T-helper 1 cell treated with Interleukin-12 subunit alpha and Interleukin-12 subunit beta and Interleukin-4 antibody, amounts not matched to agents 30 μg/mL and 1 μg/mL, for 36 hours (primary cell): ENCODE results near the gene CASP2.

Experiments used
- H3K27ac Mint-ChIP-seq: one replicate; pipeline ENCODE4 v1.8.0; 2021; ENCODE audit warnings: mild to moderate bottlenecking, mixed read lengths
- H3K27me3 Mint-ChIP-seq: one replicate; pipeline ENCODE4 v1.8.0; 2021; ENCODE audit warnings: low read depth, mixed read lengths
- H3K36me3 Mint-ChIP-seq: one replicate; pipeline ENCODE4 v1.8.0; 2021; ENCODE audit warnings: low read depth, mixed read lengths
- H3K4me1 Mint-ChIP-seq: one replicate; pipeline ENCODE4 v1.8.0; 2021; ENCODE audit warnings: low read depth, mixed read lengths
- H3K4me3 Mint-ChIP-seq: one replicate; pipeline ENCODE4 v1.8.0; 2021; ENCODE audit warnings: mild to moderate bottlenecking, moderate library complexity, mixed read lengths
- H3K9me3 Mint-ChIP-seq: one replicate; pipeline ENCODE4 v1.8.0; 2021; ENCODE audit warnings: mixed read lengths

CASP2 gene

DNA sequence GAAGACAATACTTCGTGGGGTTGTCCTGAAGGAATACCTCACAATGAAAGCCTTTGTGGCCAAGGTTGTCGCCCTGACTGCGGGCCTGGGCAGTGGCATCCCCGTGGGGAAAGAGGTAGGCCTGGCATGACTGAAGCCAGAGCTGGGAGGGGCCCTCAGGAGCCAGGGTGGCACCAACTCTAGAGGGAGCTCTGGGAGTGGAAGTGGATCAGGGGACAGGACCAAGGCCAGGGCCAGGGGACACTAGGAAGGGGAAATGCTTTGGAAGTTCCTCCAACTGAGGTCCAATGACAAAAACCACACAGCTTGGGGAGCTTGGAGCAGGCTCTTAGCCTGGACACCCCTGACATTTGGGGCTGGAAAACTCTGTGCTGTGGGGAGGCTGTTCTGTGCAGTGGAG, 33.6 kb downstream of the CASP2 start:
- H3K36me3 Mint-ChIP-seq = peaks cover 3% of the 10 kb centered on the region
- H3K27ac Mint-ChIP-seq = no peak overlapping the region
- H3K9me3 Mint-ChIP-seq = no peaks in the 10 kb centered on the region
- H3K4me3 Mint-ChIP-seq = no peak overlapping the region
- H3K27me3 Mint-ChIP-seq = peaks cover 25% of the 10 kb centered on the region
- peaks cover 22% of the 10 kb centered on the region for H3K4me1 Mint-ChIP-seq

GRCh38 chr7:143322760-143323633, 34.8 kb downstream of the CASP2 start:
- Mint-ChIP-seq H3K27me3 (peaks cover 22% of the 10 kb centered on the region), H3K27ac (peak overlapping the region; percentile 11), H3K36me3 (peaks cover 3% of the 10 kb centered on the region), H3K4me1 (peaks cover 19% of the 10 kb centered on the region), H3K4me3 (no peak overlapping the region), H3K9me3 (no peaks in the 10 kb centered on the region)

- H3K9me3 Mint-ChIP-seq = no peaks in the 10 kb centered on the region
- no peak overlapping the region for H3K4me3 Mint-ChIP-seq
- peak overlapping the region; percentile 11 for H3K27ac Mint-ChIP-seq
- peaks cover 3% of the 10 kb centered on the region for H3K36me3 Mint-ChIP-seq
- H3K27me3 Mint-ChIP-seq = peaks cover 21% of the 10 kb centered on the region
- H3K4me1 Mint-ChIP-seq = peaks cover 19% of the 10 kb centered on the region
Observed at GRCh38 chr7:143323653-143324052, 35.5 kb downstream of the CASP2 start.

DNA sequence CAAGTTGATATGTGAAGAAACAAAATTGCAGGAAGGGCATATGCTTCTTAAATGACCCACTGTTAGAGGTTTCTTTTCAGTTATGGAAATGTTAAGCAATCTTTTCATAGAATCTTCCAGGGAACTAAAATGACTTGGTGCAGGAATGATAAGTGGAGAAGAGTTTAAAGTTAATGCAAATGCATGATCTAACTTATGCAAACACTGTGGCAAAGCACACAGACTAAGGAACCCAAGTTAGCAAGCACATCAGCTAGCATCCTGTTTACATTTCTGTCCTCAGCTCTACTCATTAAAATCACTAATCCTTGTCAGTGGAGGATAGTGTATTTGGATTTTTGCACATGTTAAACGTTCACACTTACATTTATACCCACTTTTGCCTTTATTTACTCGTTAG, 37.1 kb downstream of the CASP2 start:
- peaks cover 3% of the 10 kb centered on the region for H3K36me3 Mint-ChIP-seq
- peaks cover 19% of the 10 kb centered on the region for H3K4me1 Mint-ChIP-seq
- H3K4me3 Mint-ChIP-seq = peak overlapping the region; percentile 35
- peak overlapping the region; percentile 64 for H3K27ac Mint-ChIP-seq
- peaks cover 14% of the 10 kb centered on the region for H3K27me3 Mint-ChIP-seq
- no peaks in the 10 kb centered on the region for H3K9me3 Mint-ChIP-seq

GRCh38 chr7:143327903-143328302, 39.8 kb downstream of the CASP2 start:
- peaks cover 3% of the 10 kb centered on the region for H3K36me3 Mint-ChIP-seq
- peaks cover 22% of the 10 kb centered on the region for H3K27me3 Mint-ChIP-seq
- no peaks in the 10 kb centered on the region for H3K9me3 Mint-ChIP-seq
- no peak overlapping the region for H3K27ac Mint-ChIP-seq
- no peak overlapping the region for H3K4me3 Mint-ChIP-seq
- peaks cover 17% of the 10 kb centered on the region for H3K4me1 Mint-ChIP-seq

DNA sequence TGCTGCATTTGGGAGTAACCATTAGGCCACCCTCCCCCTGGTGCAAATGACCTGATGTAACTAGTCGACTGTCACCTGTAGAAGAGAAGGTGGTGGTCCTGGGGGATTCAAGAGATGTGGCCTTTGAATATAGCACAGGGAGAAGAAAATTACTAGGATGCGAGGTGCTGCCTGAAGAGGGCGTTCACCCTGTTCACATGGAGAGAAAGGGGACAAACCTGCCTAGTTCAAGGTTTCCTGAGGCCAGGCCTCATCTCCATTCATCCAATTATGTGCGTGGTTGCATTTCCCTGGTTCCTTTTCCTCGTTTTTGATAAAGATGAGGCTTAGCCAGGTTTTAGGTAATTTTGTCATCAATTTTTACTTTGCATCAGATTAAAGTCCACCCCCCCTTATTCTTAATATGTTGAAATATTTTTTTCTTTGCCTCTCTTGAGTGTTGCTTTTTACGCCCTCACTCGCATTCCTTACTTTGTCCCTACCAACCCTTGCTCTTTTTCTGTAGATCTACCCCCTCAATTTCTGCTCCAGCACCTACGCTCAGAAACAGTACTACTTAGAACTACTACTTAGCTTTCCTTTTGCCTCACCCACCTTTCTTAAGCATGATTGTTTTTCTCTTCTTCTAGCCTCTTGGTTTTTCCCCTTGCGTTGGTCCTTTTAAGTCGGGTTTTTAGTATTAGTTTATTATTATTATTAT, 41.5 kb downstream of the CASP2 start:
- peaks cover 3% of the 10 kb centered on the region for H3K36me3 Mint-ChIP-seq
- no peaks in the 10 kb centered on the region for H3K9me3 Mint-ChIP-seq
- peaks cover 30% of the 10 kb centered on the region for H3K27me3 Mint-ChIP-seq
- H3K4me3 Mint-ChIP-seq = no peak overlapping the region
- H3K4me1 Mint-ChIP-seq = peaks cover 14% of the 10 kb centered on the region
- H3K27ac Mint-ChIP-seq = no peak overlapping the region

DNA sequence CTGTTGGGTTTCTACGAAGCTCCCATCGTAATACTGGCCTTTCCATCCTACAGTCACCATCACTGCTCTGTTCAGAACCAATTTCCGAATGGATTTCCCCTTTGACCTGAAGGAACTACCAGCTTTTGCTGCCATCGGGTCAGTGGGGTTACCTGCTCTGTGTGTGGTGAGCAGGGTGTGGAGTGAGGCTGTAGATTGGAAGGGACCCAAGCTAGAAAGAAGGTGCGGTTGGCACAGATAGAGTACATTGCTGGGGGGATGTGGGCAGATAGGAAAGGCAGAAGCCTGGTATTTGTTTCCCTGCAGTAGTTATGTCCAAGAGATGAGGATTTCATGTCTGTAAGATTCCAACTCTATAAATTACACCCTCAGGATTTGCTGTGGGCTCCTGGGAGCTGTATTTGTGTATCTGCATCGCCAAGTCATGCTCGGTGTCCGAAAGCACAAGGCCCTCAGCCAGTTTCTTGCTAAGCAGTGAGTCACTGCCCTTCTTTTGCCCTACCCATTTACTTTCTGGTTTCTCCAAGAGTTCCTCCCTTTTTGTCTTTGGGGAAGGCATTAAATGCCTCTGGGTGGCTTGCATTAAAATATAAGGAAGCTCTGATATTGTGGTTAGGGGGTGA, 43.1 kb downstream of the CASP2 start:
- Mint-ChIP-seq H3K36me3 (no peaks in the 10 kb centered on the region), H3K9me3 (no peaks in the 10 kb centered on the region), H3K27ac (no peak overlapping the region), H3K27me3 (peaks cover 39% of the 10 kb centered on the region), H3K4me1 (peaks cover under 1% of the 10 kb centered on the region), H3K4me3 (no peak overlapping the region)

DNA sequence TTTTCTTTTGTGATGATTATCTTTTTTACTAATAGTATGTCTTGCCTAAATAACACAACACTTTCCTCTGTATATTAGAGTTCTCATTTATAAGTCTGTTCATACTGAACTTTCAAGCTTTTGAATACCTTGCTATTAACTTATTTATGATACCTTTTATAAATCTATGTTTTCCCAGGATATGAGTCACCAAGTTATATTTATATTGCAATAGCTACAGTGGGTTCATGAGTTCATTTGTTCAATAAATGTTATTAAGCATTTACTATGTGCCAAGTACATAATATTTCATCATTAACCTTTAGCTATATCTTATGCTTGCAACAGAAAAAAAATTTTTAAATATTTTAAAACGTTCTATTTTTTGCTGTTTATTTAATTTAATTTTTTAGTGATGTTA, 46.1 kb downstream of the CASP2 start:
- Mint-ChIP-seq H3K27me3 (peaks cover 55% of the 10 kb centered on the region), H3K36me3 (no peaks in the 10 kb centered on the region), H3K9me3 (no peaks in the 10 kb centered on the region), H3K4me1 (no peaks in the 10 kb centered on the region), H3K27ac (no peak overlapping the region), H3K4me3 (no peak overlapping the region)

- Mint-ChIP-seq H3K27me3 (peaks cover 64% of the 10 kb centered on the region), H3K27ac (no peak overlapping the region), H3K36me3 (no peaks in the 10 kb centered on the region), H3K4me3 (no peak overlapping the region), H3K9me3 (no peaks in the 10 kb centered on the region), H3K4me1 (no peaks in the 10 kb centered on the region)
Observed at GRCh38 chr7:143337216-143337615, 49.1 kb downstream of the CASP2 start.

DNA sequence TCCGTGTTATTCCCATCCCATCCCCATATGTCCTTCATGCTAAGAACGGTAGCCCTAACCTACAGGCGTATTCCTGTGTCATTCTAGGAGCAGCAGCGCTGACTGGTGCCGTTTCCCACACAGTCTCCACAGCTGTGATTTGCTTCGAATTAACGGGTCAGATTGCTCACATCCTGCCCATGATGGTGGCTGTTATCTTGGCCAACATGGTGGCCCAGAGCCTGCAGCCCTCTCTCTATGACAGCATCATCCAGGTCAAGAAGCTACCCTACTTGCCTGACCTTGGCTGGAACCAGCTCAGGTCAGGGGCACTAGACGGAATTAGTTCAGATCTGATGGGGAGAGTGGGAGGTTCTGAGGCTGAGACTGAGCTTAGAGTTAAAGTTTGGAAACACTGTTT, 53.7 kb downstream of the CASP2 start:
- H3K27me3 Mint-ChIP-seq = peaks cover 43% of the 10 kb centered on the region
- peaks cover 8% of the 10 kb centered on the region for H3K4me1 Mint-ChIP-seq
- no peaks in the 10 kb centered on the region for H3K36me3 Mint-ChIP-seq
- no peaks in the 10 kb centered on the region for H3K9me3 Mint-ChIP-seq
- H3K27ac Mint-ChIP-seq = no peak overlapping the region
- no peak overlapping the region for H3K4me3 Mint-ChIP-seq

DNA sequence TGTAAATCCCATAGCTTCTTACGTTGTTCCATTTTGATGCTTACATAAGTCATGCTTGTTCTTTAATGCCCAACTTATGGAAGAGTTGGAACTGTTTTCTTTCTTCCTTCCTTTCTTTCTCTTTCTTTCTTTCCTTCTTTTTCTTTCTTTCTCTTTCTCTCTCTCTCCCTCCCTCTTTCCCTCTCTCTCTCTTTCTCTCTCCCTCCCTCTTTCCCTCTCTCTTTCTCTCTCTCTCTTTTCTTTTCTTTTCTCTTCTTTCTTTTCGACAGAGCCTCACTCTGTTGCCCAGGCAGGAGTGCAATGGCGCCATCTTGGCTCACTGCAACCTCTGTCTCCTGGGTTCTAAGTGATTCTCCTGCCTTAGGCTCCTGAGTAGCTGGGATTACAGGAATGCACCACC, 55.4 kb downstream of the CASP2 start:
- H3K36me3 Mint-ChIP-seq = no peaks in the 10 kb centered on the region
- peaks cover 47% of the 10 kb centered on the region for H3K27me3 Mint-ChIP-seq
- H3K4me1 Mint-ChIP-seq = peaks cover 8% of the 10 kb centered on the region
- no peaks in the 10 kb centered on the region for H3K9me3 Mint-ChIP-seq
- H3K27ac Mint-ChIP-seq = no peak overlapping the region
- no peak overlapping the region for H3K4me3 Mint-ChIP-seq

- no peaks in the 10 kb centered on the region for H3K9me3 Mint-ChIP-seq
- no peak overlapping the region for H3K27ac Mint-ChIP-seq
- H3K36me3 Mint-ChIP-seq = no peaks in the 10 kb centered on the region
- peaks cover 51% of the 10 kb centered on the region for H3K27me3 Mint-ChIP-seq
- H3K4me1 Mint-ChIP-seq = peaks cover 8% of the 10 kb centered on the region
- H3K4me3 Mint-ChIP-seq = peak overlapping the region; percentile 55
Observed at GRCh38 chr7:143345428-143345900, 57.3 kb downstream of the CASP2 start.

DNA sequence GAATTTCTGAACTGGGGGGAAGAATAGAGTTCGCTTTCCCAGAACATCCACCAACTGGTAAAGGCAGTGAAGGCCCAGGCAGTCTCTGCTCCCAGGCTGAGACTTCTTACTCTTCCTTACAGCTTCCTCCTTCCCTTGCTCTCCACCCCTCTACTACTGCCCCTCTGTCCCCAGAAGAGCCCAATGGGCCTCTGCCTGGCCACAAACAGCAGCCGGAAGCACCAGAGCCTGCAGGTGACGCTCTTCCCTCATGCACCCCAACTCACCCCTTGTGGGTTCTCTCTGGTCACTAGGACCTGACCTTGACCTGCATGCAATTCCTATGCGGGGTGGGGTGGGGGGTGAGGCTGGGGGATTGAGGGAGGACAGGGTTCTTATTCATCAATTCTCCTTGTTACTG, 57.9 kb downstream of the CASP2 start:
- Mint-ChIP-seq H3K4me1 (peaks cover 8% of the 10 kb centered on the region), H3K9me3 (no peaks in the 10 kb centered on the region), H3K4me3 (no peak overlapping the region), H3K36me3 (no peaks in the 10 kb centered on the region), H3K27ac (no peak overlapping the region), H3K27me3 (peaks cover 50% of the 10 kb centered on the region)

DNA sequence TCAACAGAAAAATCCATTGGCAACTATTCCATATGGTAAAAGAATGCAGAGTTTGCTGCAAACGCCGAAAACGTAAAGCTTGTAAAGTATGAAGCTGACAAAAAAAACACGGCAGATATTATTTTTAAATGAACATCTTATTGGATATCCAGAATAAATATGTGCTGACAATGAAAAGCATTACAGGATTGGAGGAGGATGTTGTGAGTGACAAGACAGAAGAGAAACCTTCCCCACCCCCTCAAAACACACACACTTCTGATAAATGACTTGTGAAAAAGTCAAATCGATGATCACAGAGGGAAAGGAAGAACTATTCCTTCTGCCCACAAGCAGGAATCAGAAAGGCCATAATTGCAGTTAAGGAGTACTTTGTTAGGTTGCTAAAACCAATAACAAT, 59.8 kb downstream of the CASP2 start:
- no peak overlapping the region for H3K4me3 Mint-ChIP-seq
- H3K4me1 Mint-ChIP-seq = peaks cover 8% of the 10 kb centered on the region
- no peaks in the 10 kb centered on the region for H3K36me3 Mint-ChIP-seq
- no peak overlapping the region for H3K27ac Mint-ChIP-seq
- peaks cover 45% of the 10 kb centered on the region for H3K27me3 Mint-ChIP-seq
- H3K9me3 Mint-ChIP-seq = no peaks in the 10 kb centered on the region

DNA sequence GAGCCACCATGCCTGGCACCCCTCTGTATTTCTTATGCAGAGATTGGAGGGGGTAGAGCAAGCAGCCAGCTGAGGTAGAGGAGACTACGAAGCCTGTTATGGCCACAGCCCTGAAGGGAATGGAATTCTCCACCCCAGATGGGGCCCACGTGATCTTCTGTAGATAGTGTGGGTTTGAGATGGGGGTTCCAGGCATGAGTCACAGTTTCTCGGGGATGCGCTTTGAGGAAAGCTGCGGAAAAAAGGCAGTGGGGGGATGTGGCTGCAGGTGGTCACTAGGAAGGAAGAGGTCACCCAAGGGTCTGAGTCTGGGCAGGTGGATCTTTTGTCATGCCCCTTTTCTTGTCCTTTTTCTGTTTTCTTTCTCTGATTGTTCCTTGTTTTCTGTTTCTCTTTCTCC, 62.9 kb downstream of the CASP2 start:
- no peaks in the 10 kb centered on the region for H3K36me3 Mint-ChIP-seq
- no peaks in the 10 kb centered on the region for H3K9me3 Mint-ChIP-seq
- H3K27ac Mint-ChIP-seq = no peak overlapping the region
- no peaks in the 10 kb centered on the region for H3K4me1 Mint-ChIP-seq
- no peak overlapping the region for H3K4me3 Mint-ChIP-seq
- H3K27me3 Mint-ChIP-seq = peaks cover 40% of the 10 kb centered on the region
